IMR-90 (cell line): ENCODE measurements around the gene TLX1. TPM values are rescaled to one million over a fixed set of nuclear protein-coding genes. Genes with fewer than 3 reads are reported as not detected.

ENCODE experiments used
- ATAC-seq: fragments of 200-7000 bp; cut with Tn5 transposase; 2 replicates; pipeline ENCODE4 v1.9.1; 2020; ENCODE audit warnings: low read depth, mild to moderate bottlenecking, moderate library complexity
- BruUV-seq: library from RNA; stranded (reverse); fragments of 400-500 nt; replicated peaks from 2 replicates; lab custom pipeline; 2021; lab: Mats Ljungman, UMichigan
- CTCF ChIA-PET: fragments of 300-600 bp; formaldehyde crosslinking; extraction: SDS; loops from one replicate; lab custom pipeline; 2021; ENCODE audit warnings: antibody characterized with exemption; lab: Yijun Ruan, JAX
- POLR2A ChIA-PET: fragments of 300-600 bp; sonication (Branson Sonifier 250); formaldehyde crosslinking; loops from one replicate; lab custom pipeline; 2022; ENCODE audit warnings: antibody characterized with exemption; ENCODE audit not compliant: unreplicated experiment; lab: Charles Lee
- DNase-seq: peaks from one replicate; pipeline ENCODE4 v3.0.0; 2013
- H2AFZ ChIP-seq: replicated peaks from 2 replicates; pipeline ENCODE3; 2013; ENCODE audit warnings: low read length, mild to moderate bottlenecking; ENCODE audit not compliant: poor library complexity
- H2AK5ac ChIP-seq: 2 replicates; pipeline ENCODE4 v1.6.1; 2013; ENCODE audit warnings: low read depth, low read length, inconsistent platforms
- H2AK9ac ChIP-seq: replicated peaks from 2 replicates; pipeline ENCODE3; 2013; ENCODE audit warnings: mild to moderate bottlenecking, low read depth, low read length, moderate library complexity; ENCODE audit not compliant: poor library complexity
- H2BK120ac ChIP-seq: 2 replicates; pipeline ENCODE4 v1.6.1; 2013; ENCODE audit warnings: low read depth, low read length, inconsistent platforms
- H2BK15ac ChIP-seq: 3 replicates; pipeline ENCODE4 v1.6.1; 2013; ENCODE audit warnings: low read depth, low read length, inconsistent platforms
- H2BK20ac ChIP-seq: 2 replicates; pipeline ENCODE4 v1.6.1; 2013; ENCODE audit warnings: low read depth, mild to moderate bottlenecking, inconsistent platforms, low read length, moderate library complexity
- H2BK5ac ChIP-seq: 2 replicates; pipeline ENCODE4 v1.6.1; 2013; ENCODE audit warnings: mild to moderate bottlenecking, low read depth, low read length, inconsistent platforms; ENCODE audit not compliant: poor library complexity, severe bottlenecking
- H3K14ac ChIP-seq: replicated peaks from 2 replicates; pipeline ENCODE4 v1.6.1; 2013; ENCODE audit warnings: low read depth, low read length, inconsistent platforms
- H3K18ac ChIP-seq: 2 replicates; pipeline ENCODE4 v1.6.1; 2013; ENCODE audit warnings: low read depth, low read length, control low read depth
- H3K23ac ChIP-seq: 2 replicates; pipeline ENCODE4 v1.6.1; 2013; ENCODE audit warnings: low read depth, low read length, inconsistent platforms
- H3K27ac ChIP-seq: 2 replicates; pipeline ENCODE4 v1.5.1; 2013; ENCODE audit warnings: mild to moderate bottlenecking, control low read depth, low read length; ENCODE audit not compliant: insufficient read depth
- H3K27me3 ChIP-seq: 2 replicates; pipeline ENCODE4 v1.6.1; 2013; ENCODE audit warnings: low read length; ENCODE audit not compliant: control insufficient read depth, insufficient read depth
- H3K36me3 ChIP-seq: 2 replicates; pipeline ENCODE4 v1.6.1; 2013; ENCODE audit warnings: low read length, mixed read lengths; ENCODE audit not compliant: control insufficient read depth, insufficient read depth
- H3K4ac ChIP-seq: 2 replicates; pipeline ENCODE4 v1.6.1; 2013; ENCODE audit warnings: low read depth, low read length, inconsistent platforms
- H3K4me1 ChIP-seq: 2 replicates; pipeline ENCODE4 v1.6.1; 2013; ENCODE audit warnings: low read length, mixed read lengths; ENCODE audit not compliant: control insufficient read depth, insufficient read depth
- H3K4me2 ChIP-seq: 2 replicates; pipeline ENCODE4 v1.6.1; 2013; ENCODE audit warnings: low read depth, mild to moderate bottlenecking, control low read depth, low read length, moderate library complexity
- H3K4me3 ChIP-seq: 2 replicates; pipeline ENCODE4 v1.5.1; 2013; ENCODE audit warnings: low read depth, mild to moderate bottlenecking, control low read depth, low read length, moderate library complexity; ENCODE audit not compliant: insufficient read depth
- H3K56ac ChIP-seq: 2 replicates; pipeline ENCODE4 v1.6.1; 2013; ENCODE audit warnings: low read length, inconsistent platforms; ENCODE audit not compliant: insufficient read depth; ENCODE audit errors: extremely low read depth
- H3K79me1 ChIP-seq, 2 experiments: 2 replicates each; pipeline ENCODE4 v1.6.1; 2013; ENCODE audit warnings: low read length in 2 of 2, inconsistent platforms in 1 of 2, low read depth in 1 of 2
- H3K9ac ChIP-seq: 2 replicates; pipeline ENCODE4 v1.6.1; 2013; ENCODE audit warnings: low read depth, low read length, control low read depth
- H3K9me1 ChIP-seq: 2 replicates; pipeline ENCODE4 v1.6.1; 2013; ENCODE audit warnings: low read length, inconsistent platforms; ENCODE audit not compliant: insufficient read depth
- H3K9me3 ChIP-seq: 2 replicates; pipeline ENCODE4 v1.6.1; 2013; ENCODE audit warnings: low read length; ENCODE audit not compliant: control insufficient read depth, insufficient read depth
- H4K20me1 ChIP-seq: 2 replicates; pipeline ENCODE4 v1.6.1; 2013; ENCODE audit warnings: low read length, inconsistent platforms; ENCODE audit not compliant: insufficient read depth
- H4K5ac ChIP-seq: 2 replicates; pipeline ENCODE4 v1.6.1; 2013; ENCODE audit warnings: mild to moderate bottlenecking, low read depth, low read length, control low read depth
- H4K8ac ChIP-seq, 2 experiments: 2 replicates each; pipeline ENCODE4 v1.6.1; 2013; ENCODE audit warnings: low read depth in 2 of 2, low read length in 2 of 2, control low read depth in 1 of 2, inconsistent platforms in 1 of 2
- H4K91ac ChIP-seq: 2 replicates; pipeline ENCODE4 v1.6.1; 2013; ENCODE audit warnings: low read depth, low read length, inconsistent platforms; ENCODE audit not compliant: insufficient read depth
- BHLHE40 ChIP-seq: fragments of 150-350 bp; IDR thresholded peaks from 2 replicates; pipeline ENCODE4 v1.6.1; 2016; ENCODE audit warnings: mild to moderate bottlenecking, low read depth, low read length
- CEBPB ChIP-seq: IDR thresholded peaks from 2 replicates; pipeline ENCODE4 v1.6.1; 2012; ENCODE audit warnings: low read depth, low read length, improper control_type of control experiment
- CHD1 ChIP-seq: IDR thresholded peaks from 2 replicates; pipeline ENCODE4 v1.6.1; 2012; ENCODE audit warnings: low read depth, low read length, improper control_type of control experiment
- FOS ChIP-seq: fragments of 150-350 bp; IDR thresholded peaks from 2 replicates; pipeline ENCODE4 v1.6.1; 2016; ENCODE audit warnings: low read depth, low read length
- MAFK ChIP-seq: IDR thresholded peaks from 2 replicates; pipeline ENCODE4 v1.6.1; 2012; ENCODE audit warnings: low read depth, low read length, improper control_type of control experiment
- MAZ ChIP-seq: IDR thresholded peaks from 2 replicates; pipeline ENCODE4 v1.6.1; 2012; ENCODE audit warnings: low read depth, mild to moderate bottlenecking, low read length, improper control_type of control experiment, moderate library complexity, borderline replicate concordance
- NFE2L2 ChIP-seq: fragments of 150-350 bp; IDR thresholded peaks from 2 replicates; pipeline ENCODE4 v1.6.1; 2016; ENCODE audit warnings: low read depth, mild to moderate bottlenecking, low read length
- RAD21 ChIP-seq: IDR thresholded peaks from 2 replicates; pipeline ENCODE4 v1.6.1; 2012; ENCODE audit warnings: low read length, improper control_type of control experiment
- RCOR1 ChIP-seq: IDR thresholded peaks from 2 replicates; pipeline ENCODE4 v1.6.1; 2012; ENCODE audit warnings: mild to moderate bottlenecking, low read length, improper control_type of control experiment; ENCODE audit not compliant: insufficient replicate concordance
- RFX5 ChIP-seq: IDR thresholded peaks from 2 replicates; pipeline ENCODE4 v1.8.0; 2012; ENCODE audit warnings: low read depth, mild to moderate bottlenecking, low read length, moderate library complexity
- WGBS, 2 experiments: methylation state at CpG; one replicate each; pipeline versions ENCODE4 v1.1.5 to v1.1.7; 2013; ENCODE audit warnings: missing lambda C conversion rate in 2 of 2; ENCODE audit not compliant: insufficient read length in 1 of 2; ENCODE audit errors: extremely low coverage in 2 of 2; 5-methylcytosine and 5-hydroxymethylcytosine counted together
- dilution Hi-C: fragments of 300-500 bp; cut with HindIII; formaldehyde crosslinking; loops from one replicate; pipeline ENCODE4 v1.14.3; 2018; ENCODE audit warnings: low sequenced_read_pairs; ENCODE audit not compliant: unreplicated experiment
- in situ Hi-C: fragments of 300-500 bp; cut with MboI; formaldehyde crosslinking; loops from 3 replicates; pipeline ENCODE4 v1.14.3; 2019; ENCODE audit warnings: low sequenced_read_pairs, inconsistent platforms, mixed read lengths
- intact Hi-C: fragments of 100-400 bp; cut with micrococcal nuclease; formaldehyde crosslinking; loops from 2 replicates; pipeline ENCODE4 v1.10.0; 2022
- polyA plus RNA-seq, 3 experiments: library from polyadenylated mRNA; depleted of rRNA; stranded (reverse); fragments of >200 nt; gene quantifications; 2 replicates each; pipeline ENCODE4 v1.2.3, GENCODE V29; 2012; ENCODE audit warnings: low replicate concordance in 1 of 3
- total RNA-seq: library from RNA; depleted of rRNA; stranded (reverse); fragments of >200 nt; gene quantifications from 2 replicates; pipeline ENCODE4 v1.2.3, GENCODE V29; 2012

The TLX1 gene
- total and polyA plus RNA-seq, 2 of the 4 experiments (the other 2 are of a cell fraction): not detected

DNA sequence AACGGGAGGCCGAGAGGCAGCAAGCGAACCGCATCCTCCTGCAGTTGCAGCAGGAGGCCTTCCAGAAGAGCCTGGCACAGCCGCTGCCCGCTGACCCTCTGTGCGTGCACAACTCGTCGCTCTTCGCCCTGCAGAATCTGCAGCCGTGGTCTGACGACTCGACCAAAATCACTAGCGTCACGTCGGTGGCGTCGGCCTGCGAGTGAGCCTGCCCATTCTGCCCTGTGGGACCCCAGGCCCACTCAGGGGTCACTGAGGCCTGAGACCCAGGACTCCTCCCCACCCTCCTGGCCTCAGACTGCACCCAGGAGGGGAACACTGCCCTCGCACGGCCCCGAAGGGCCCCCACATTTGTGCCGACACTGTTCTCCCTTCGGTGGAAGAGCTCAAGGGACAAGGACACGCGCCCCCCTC lies 5.6 kb downstream of the TLX1 start:
- TF ChIP-seq MAZ: no peak
- no peak for TF ChIP-seq MAFK
- TF ChIP-seq NFE2L2: no peak
- no peak for TF ChIP-seq CHD1
- TF ChIP-seq RAD21: no peak
- no peak for TF ChIP-seq CEBPB
- no peak for TF ChIP-seq RCOR1
- no peak for TF ChIP-seq RFX5
- TF ChIP-seq BHLHE40: no peak
- no peak for TF ChIP-seq FOS
- no peak for DNase-seq
- Histone ChIP-seq H2BK20ac (no peak overlapping the region), H3K79me1 (no peaks in the 10 kb centered on the region), H3K27me3 (peaks cover 100% of the 10 kb centered on the region), H3K4me3 (no peak overlapping the region), H4K20me1 (peaks cover 19% of the 10 kb centered on the region), H3K56ac (no peak overlapping the region), H4K5ac (no peak overlapping the region), H3K14ac (no peak overlapping the region), H3K9ac (no peak overlapping the region), H3K36me3 (no peaks in the 10 kb centered on the region), H3K9me3 (peaks cover 3% of the 10 kb centered on the region; the same call in 1 of the 2 replicates), H3K23ac (no peak overlapping the region), H3K18ac (no peak overlapping the region), H4K8ac (no peak overlapping the region), H2BK5ac (no peak overlapping the region), H3K27ac (no peak overlapping the region), H3K4me1 (no peaks in the 10 kb centered on the region), H3K9me1 (peaks cover 2% of the 10 kb centered on the region; the same call in 1 of the 2 replicates), H2AK5ac (no peak overlapping the region), H2AK9ac (no peak overlapping the region), H3K4ac (no peak overlapping the region), H2AFZ (no peak overlapping the region), H3K4me2 (no peak overlapping the region), H2BK120ac (no peak overlapping the region), H4K91ac (no peak overlapping the region), H2BK15ac (no peak overlapping the region)
- ChIA-PET CTCF (no interaction called here), POLR2A (no interaction called here)
- in situ Hi-C loops: no loop called here
- dilution Hi-C loops: no loop called here
- whole genome bisulfite sequencing, 2 experiments: 3% methylated on average over 13 of the region's 26 CpGs; no CpG with 5 or more reads in 1 of the 2 experiments
- intact Hi-C loops: no loop called here
- BruUV-seq: no TSS peak
- ATAC-seq: no peak
